Neuronal stem cell (in vitro differentiated cells): ENCODE measurements around the gene C22orf23.

Source experiments
- DNase-seq: peaks from one replicate; pipeline ENCODE4 v3.0.0-alpha.2; 2013; ENCODE audit warnings: low spot score
- H2AFZ ChIP-seq: one replicate; pipeline ENCODE4 v1.6.1; 2013; ENCODE audit warnings: mild to moderate bottlenecking, low read length, inconsistent platforms
- H2AK5ac ChIP-seq: 2 replicates; pipeline ENCODE4 v1.6.1; 2013; ENCODE audit warnings: low read depth, mild to moderate bottlenecking, inconsistent platforms, low read length, moderate library complexity, mixed read lengths
- H2BK120ac ChIP-seq: 2 replicates; pipeline ENCODE4 v1.6.1; 2013; ENCODE audit warnings: low read depth, mild to moderate bottlenecking, inconsistent platforms, low read length, moderate library complexity, mixed read lengths
- H2BK12ac ChIP-seq: one replicate; pipeline ENCODE4 v1.6.1; 2013; ENCODE audit warnings: low read length, inconsistent platforms
- H2BK15ac ChIP-seq: 2 replicates; pipeline ENCODE4 v1.6.1; 2013; ENCODE audit warnings: mild to moderate bottlenecking, low read length, inconsistent platforms, mixed read lengths
- H2BK5ac ChIP-seq: one replicate; pipeline ENCODE4 v1.6.1; 2013; ENCODE audit warnings: inconsistent platforms, mild to moderate bottlenecking, low read length, moderate library complexity
- H3K14ac ChIP-seq: one replicate; pipeline ENCODE4 v1.6.1; 2013; ENCODE audit warnings: low read length, inconsistent platforms
- H3K18ac ChIP-seq: 2 replicates; pipeline ENCODE4 v1.6.1; 2013; ENCODE audit warnings: low read length, inconsistent platforms
- H3K23ac ChIP-seq: 2 replicates; pipeline ENCODE4 v1.6.1; 2013; ENCODE audit warnings: low read depth, mild to moderate bottlenecking, mixed read lengths, low read length, inconsistent platforms; ENCODE audit not compliant: poor library complexity
- H3K27ac ChIP-seq: replicated peaks from 3 replicates; pipeline ENCODE4 v1.5.1; 2013; ENCODE audit warnings: low read length, inconsistent platforms
- H3K27me3 ChIP-seq, 3 experiments: 2 replicates each; pipeline ENCODE4 v1.6.1; 2013; ENCODE audit warnings: low read length in 3 of 3, mild to moderate bottlenecking in 2 of 3, inconsistent platforms in 1 of 3, low read depth in 1 of 3, mixed read lengths in 1 of 3, moderate library complexity in 1 of 3; ENCODE audit not compliant: control insufficient read depth in 3 of 3, insufficient read depth in 3 of 3
- H3K36me3 ChIP-seq, 2 donors: replicated peaks in 1 of 2; 2 replicates each; pipeline ENCODE4 v1.6.1; 2013; ENCODE audit warnings: low read length in 2 of 2; ENCODE audit not compliant: control insufficient read depth in 2 of 2, insufficient read depth in 2 of 2
- H3K4ac ChIP-seq: 2 replicates; pipeline ENCODE4 v1.6.1; 2013; ENCODE audit warnings: inconsistent platforms, mild to moderate bottlenecking, low read length, moderate library complexity
- H3K4me1 ChIP-seq, 2 donors: 1 replicate in 1 of 2; 2 replicates in 1 of 2; pipeline ENCODE4 v1.6.1; 2013; ENCODE audit warnings: low read length in 2 of 2, low read depth in 1 of 2; ENCODE audit not compliant: control insufficient read depth in 2 of 2, insufficient read depth in 1 of 2
- H3K4me2 ChIP-seq: one replicate; pipeline ENCODE4 v1.6.1; 2013; ENCODE audit warnings: mild to moderate bottlenecking, low read length, inconsistent platforms; ENCODE audit not compliant: insufficient read depth, poor library complexity, severe bottlenecking
- H3K4me3 ChIP-seq, 2 donors: 2 replicates each; pipeline ENCODE4 v1.5.1; 2013; ENCODE audit warnings: low read length in 2 of 2, mild to moderate bottlenecking in 2 of 2, inconsistent platforms in 1 of 2, moderate library complexity in 1 of 2
- H3K79me1 ChIP-seq: one replicate; pipeline ENCODE4 v1.6.1; 2013; ENCODE audit warnings: low read depth, mild to moderate bottlenecking, inconsistent platforms, low read length, moderate library complexity
- H3K9ac ChIP-seq: one replicate; pipeline ENCODE4 v1.6.1; 2013; ENCODE audit warnings: mild to moderate bottlenecking, low read depth, low read length, inconsistent platforms; ENCODE audit not compliant: poor library complexity
- H3K9me3 ChIP-seq, 2 donors: replicated peaks in 1 of 2; 2 replicates each; pipeline versions ENCODE3 to v1.6.1; 2013; ENCODE audit warnings: low read length in 2 of 2, mild to moderate bottlenecking in 2 of 2, inconsistent platforms in 1 of 2, low read depth in 1 of 2, mixed read lengths in 1 of 2, moderate library complexity in 1 of 2; ENCODE audit not compliant: control insufficient read depth in 2 of 2, insufficient read depth in 1 of 2
- H4K8ac ChIP-seq: one replicate; pipeline ENCODE4 v1.6.1; 2013; ENCODE audit warnings: low read depth, mild to moderate bottlenecking, inconsistent platforms, low read length, moderate library complexity
- H4K91ac ChIP-seq: one replicate; pipeline ENCODE4 v1.6.1; 2013; ENCODE audit warnings: low read length, low read depth, mild to moderate bottlenecking, inconsistent platforms; ENCODE audit not compliant: poor library complexity
- WGBS, 2 donors: extraction: QIAGEN DNeasy Blood & Tissue Kit; methylation state at CpG; one replicate each; pipeline ENCODE4 v1.1.7; 2013; ENCODE audit warnings: missing lambda C conversion rate in 2 of 2, mixed read lengths in 1 of 2; ENCODE audit not compliant: insufficient read length in 2 of 2, insufficient replicate concordance in 1 of 2; ENCODE audit errors: extremely low coverage in 2 of 2; 5-methylcytosine and 5-hydroxymethylcytosine counted together

The C22orf23 gene

DNA sequence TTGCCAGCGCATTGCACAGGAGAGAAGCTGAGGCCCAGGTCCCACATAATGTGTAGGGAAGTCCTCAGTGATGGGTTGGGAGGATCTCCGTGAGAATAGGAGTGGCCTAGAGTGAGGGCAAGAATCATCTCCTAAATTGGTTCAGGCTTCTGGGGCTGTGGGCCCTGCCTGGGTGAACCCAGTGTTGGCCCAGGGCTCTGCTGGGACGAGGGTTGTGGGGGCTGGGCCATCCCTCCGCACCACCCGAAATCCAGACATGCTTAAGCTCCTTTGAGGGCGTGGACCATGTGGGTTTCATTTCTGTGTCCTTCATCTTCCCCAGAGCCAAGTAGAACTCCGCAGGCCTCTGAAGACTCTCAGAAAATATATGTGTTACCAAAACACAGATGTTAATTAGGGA, 43.6 kb downstream of the C22orf23 start:
- H4K8ac ChIP-seq = no peak overlapping the region
- H3K14ac ChIP-seq = no peak overlapping the region
- no peak overlapping the region for H3K4me3 ChIP-seq
- H2BK5ac ChIP-seq = no peak overlapping the region
- H3K4me1 ChIP-seq = peaks cover 21 to 23% of the 10 kb centered on the region in 2 donors
- no peak for DNase-seq
- H3K27me3 ChIP-seq = no peaks in the 10 kb centered on the region
- H2BK15ac ChIP-seq = no peak overlapping the region
- no peak overlapping the region for H3K18ac ChIP-seq
- no peak overlapping the region for H2BK12ac ChIP-seq
- no peak overlapping the region for H3K4ac ChIP-seq
- no peak overlapping the region for H3K23ac ChIP-seq
- no peak overlapping the region for H2BK120ac ChIP-seq
- H4K91ac ChIP-seq = no peak overlapping the region
- H3K9me3 ChIP-seq = no peaks in the 10 kb centered on the region
- no peak overlapping the region for H2AK5ac ChIP-seq
- H3K36me3 ChIP-seq = peaks cover 6 to 25% of the 10 kb centered on the region in 2 donors
- peak overlapping the region; percentile 50 for H3K9ac ChIP-seq
- no peak overlapping the region for H3K4me2 ChIP-seq
- H3K79me1 ChIP-seq = no peaks in the 10 kb centered on the region
- WGBS, 2 donors = no CpG with 5 or more reads among the region's 7 CpGs
- H2AFZ ChIP-seq = no peak overlapping the region
- no peak overlapping the region for H3K27ac ChIP-seq

DNA sequence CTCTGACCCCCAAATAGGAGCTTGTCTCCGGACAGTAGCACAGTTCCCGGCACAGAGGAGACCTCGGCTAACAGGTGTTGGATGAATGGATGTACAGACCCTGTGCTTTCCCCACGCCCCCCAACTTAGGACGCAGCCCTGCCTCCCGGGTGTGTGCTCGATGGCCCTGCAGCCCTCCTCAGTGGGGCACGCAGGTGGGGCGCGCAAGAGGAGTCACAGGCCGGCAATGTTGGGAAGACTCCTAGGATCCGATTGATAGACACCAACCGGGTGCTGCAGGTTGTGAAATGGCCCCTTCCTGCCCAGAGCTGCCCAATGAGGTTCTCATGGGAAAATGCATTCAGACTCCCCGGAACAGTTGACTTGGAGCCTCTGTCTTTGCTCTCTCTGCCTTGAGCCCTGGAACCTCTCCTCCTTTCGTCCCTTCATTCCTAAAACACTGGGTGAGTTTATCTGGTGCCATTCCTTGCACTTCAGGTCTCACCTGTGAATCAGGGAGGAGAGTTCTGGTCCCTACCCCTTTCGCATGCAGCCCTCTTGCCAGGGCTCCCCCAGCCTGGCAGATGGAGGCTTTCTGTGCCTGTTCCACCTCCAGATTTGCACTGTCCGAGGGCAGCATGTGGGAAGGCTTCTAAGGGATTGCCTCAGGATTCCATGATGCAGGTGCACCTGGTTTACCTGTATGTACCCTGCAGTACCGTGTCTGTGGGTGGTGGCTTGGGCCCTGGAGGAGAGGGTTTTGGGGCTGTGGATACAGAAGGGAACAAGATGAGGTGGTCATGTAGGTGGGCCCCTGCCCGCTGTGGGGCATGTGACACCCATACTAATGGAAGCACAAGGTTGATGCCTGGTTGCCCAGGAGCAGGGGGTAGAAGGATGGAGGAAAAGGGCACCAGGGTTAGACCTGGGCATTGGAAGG, 46.1 kb downstream of the C22orf23 start:
- H4K8ac ChIP-seq = no peak overlapping the region
- WGBS, 2 donors = no CpG with 5 or more reads among the region's 19 CpGs
- H3K27me3 ChIP-seq = no peaks in the 10 kb centered on the region
- peak overlapping the region; percentile 11 for H3K23ac ChIP-seq
- no peaks in the 10 kb centered on the region for H3K79me1 ChIP-seq
- H2BK15ac ChIP-seq = no peak overlapping the region
- no peaks in the 10 kb centered on the region for H3K9me3 ChIP-seq
- no peak for DNase-seq
- no peak overlapping the region for H3K27ac ChIP-seq
- H2BK5ac ChIP-seq = peak overlapping the region; percentile 14
- H4K91ac ChIP-seq = no peak overlapping the region
- no peak overlapping the region for H3K4ac ChIP-seq
- H3K4me1 ChIP-seq = peaks cover 21 to 23% of the 10 kb centered on the region in 2 donors
- H3K4me3 ChIP-seq = peak overlapping the region; percentile 76 to 90
- H3K36me3 ChIP-seq = peaks cover 0 to 11% of the 10 kb centered on the region in 2 donors
- H2AFZ ChIP-seq = peak overlapping the region; percentile 95
- peak overlapping the region; percentile 95 for H2AK5ac ChIP-seq
- peak overlapping the region; percentile 71 for H3K9ac ChIP-seq
- peak overlapping the region; percentile 14 for H3K14ac ChIP-seq
- peak overlapping the region; percentile 98 for H3K18ac ChIP-seq
- H3K4me2 ChIP-seq = peak overlapping the region; percentile 84
- no peak overlapping the region for H2BK120ac ChIP-seq
- no peak overlapping the region for H2BK12ac ChIP-seq

DNA sequence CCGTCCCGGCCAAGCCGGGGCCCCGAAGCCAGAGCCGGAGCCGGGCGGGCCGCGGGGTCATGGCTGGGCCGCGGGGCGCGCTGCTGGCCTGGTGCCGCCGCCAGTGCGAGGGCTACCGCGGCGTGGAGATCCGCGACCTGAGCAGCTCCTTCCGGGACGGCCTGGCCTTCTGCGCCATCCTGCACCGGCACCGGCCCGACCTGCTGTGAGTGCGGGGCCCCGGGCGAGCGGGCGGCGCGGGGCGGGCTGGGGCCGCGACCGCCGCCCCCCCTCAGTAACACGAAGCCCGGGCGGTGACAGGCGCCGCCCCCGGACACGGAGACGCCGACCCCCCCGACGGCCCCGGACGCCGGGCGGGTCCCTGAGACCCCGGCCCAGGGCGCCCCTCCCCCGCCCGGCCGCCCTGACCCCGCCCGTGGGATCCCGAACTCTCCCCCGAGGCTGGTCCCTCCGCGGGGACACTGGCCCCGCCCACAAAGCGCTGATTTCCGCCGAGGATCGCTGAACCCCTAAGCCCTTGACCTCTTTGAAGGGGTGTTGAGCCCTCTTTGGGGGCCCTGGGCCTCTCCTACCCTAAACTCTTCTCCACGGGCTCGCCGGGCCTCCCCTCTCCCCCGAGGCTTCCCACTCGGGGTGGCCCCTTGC, 46.9 kb downstream of the C22orf23 start:
- Histone ChIP-seq H4K8ac (no peak overlapping the region), H3K4ac (no peak overlapping the region), H3K18ac (peak overlapping the region; percentile 98), H3K4me1 (peaks cover 21% of the 10 kb centered on the region in 2 donors), H4K91ac (peak overlapping the region; percentile 76), H3K27ac (no peak overlapping the region), H3K27me3 (no peaks in the 10 kb centered on the region), H3K79me1 (no peaks in the 10 kb centered on the region), H2AFZ (peak overlapping the region; percentile 95), H2BK5ac (peak overlapping the region; percentile 14), H2BK15ac (peak overlapping the region; percentile 78), H2AK5ac (peak overlapping the region; percentile 95), H2BK120ac (no peak overlapping the region), H3K4me2 (peak overlapping the region; percentile 84), H3K9me3 (no peaks in the 10 kb centered on the region), H3K36me3 (peaks cover 0 to 4% of the 10 kb centered on the region in 2 donors), H3K9ac (peak overlapping the region; percentile 100), H3K14ac (peak overlapping the region; percentile 14), H3K4me3 (peak overlapping the region; percentile 76 to 90), H3K23ac (peak overlapping the region; percentile 11), H2BK12ac (no peak overlapping the region)
- no peak for DNase-seq
- WGBS, 2 donors = no CpG with 5 or more reads among the region's 75 CpGs
